ENCODE data around the gene TGFBR1. TPM values are rescaled to one million over a fixed set of nuclear protein-coding genes. Genes with fewer than 3 reads are reported as not detected.

Gene TGFBR1
- polyA plus RNA-seq, 1 experiment = 73.5 TPM

DNA sequence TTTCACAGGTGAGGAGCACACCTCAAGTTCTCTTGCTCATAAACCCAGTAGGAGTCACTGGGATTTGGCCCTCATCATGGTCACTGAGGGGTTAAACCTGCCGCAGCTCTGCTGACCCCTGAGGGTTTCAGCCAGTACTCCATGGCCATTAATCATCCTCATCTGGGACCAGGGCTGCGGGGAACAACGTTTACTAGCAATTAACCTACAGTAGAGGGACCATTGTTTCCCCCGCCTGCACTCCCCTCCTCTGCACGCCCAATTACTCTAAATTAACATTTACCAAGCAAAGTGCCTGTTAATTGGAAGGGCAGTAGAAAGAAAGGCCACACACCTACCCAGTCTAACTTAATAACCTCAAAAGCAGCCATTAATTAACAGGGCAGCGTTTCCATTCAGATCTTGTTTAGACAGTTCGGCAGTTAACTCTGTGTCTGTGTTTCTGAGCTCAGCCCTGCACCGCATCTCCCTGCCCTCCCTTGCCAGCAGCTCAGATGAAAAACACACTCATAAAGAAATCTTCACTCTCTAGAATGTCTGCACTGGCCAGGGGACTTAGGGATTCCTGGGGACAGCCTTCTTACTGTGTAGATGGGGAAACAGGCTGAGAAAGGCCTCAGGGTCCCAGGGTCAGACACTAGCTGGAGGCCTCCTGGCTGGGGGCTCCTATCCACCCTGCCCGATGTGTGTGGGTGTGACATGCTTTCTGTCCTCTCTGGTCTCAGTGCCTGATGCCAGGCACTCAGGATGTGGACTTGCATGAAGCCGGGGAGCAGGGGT lies 65.3 kb downstream of the TGFBR1 start:
- DNase-seq (ENCODE audit: low read depth) = no peak
- CTCF ChIA-PET = interaction anchor here (1.2 to 1.3 kb wide), 2 partner anchors 8 to 14 kb away, joined by 3 to 5 read pairs; no protein-coding TSS in a partner anchor
- peaks cover 9% of the 10 kb centered on the region for H3K27me3 ChIP-seq (ENCODE audit: control insufficient read depth, insufficient read depth, low read length)
- H3K36me3 ChIP-seq (ENCODE audit: control insufficient read depth, insufficient read depth, low read length) = no peaks in the 10 kb centered on the region
- H3K4me3 ChIP-seq (ENCODE audit: low read depth, low read length) = no peak overlapping the region
- POLR2A ChIA-PET = interaction anchor here (0.5 kb wide), 1 partner anchor 1049 kb away, joined by 3 read pairs; no protein-coding TSS in a partner anchor
- TF ChIP-seq, protein P1, sequence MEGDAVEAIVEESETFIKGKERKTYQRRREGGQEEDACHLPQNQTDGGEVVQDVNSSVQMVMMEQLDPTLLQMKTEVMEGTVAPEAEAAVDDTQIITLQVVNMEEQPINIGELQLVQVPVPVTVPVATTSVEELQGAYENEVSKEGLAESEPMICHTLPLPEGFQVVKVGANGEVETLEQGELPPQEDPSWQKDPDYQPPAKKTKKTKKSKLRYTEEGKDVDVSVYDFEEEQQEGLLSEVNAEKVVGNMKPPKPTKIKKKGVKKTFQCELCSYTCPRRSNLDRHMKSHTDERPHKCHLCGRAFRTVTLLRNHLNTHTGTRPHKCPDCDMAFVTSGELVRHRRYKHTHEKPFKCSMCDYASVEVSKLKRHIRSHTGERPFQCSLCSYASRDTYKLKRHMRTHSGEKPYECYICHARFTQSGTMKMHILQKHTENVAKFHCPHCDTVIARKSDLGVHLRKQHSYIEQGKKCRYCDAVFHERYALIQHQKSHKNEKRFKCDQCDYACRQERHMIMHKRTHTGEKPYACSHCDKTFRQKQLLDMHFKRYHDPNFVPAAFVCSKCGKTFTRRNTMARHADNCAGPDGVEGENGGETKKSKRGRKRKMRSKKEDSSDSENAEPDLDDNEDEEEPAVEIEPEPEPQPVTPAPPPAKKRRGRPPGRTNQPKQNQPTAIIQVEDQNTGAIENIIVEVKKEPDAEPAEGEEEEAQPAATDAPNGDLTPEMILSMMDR (IDR thresholded peaks at IDR 0.05; ENCODE audit: insufficient read depth, low read depth, low read length) = 0 out of 2 replicates have a peak, but pooled peaks have one; percentile 2

DNA sequence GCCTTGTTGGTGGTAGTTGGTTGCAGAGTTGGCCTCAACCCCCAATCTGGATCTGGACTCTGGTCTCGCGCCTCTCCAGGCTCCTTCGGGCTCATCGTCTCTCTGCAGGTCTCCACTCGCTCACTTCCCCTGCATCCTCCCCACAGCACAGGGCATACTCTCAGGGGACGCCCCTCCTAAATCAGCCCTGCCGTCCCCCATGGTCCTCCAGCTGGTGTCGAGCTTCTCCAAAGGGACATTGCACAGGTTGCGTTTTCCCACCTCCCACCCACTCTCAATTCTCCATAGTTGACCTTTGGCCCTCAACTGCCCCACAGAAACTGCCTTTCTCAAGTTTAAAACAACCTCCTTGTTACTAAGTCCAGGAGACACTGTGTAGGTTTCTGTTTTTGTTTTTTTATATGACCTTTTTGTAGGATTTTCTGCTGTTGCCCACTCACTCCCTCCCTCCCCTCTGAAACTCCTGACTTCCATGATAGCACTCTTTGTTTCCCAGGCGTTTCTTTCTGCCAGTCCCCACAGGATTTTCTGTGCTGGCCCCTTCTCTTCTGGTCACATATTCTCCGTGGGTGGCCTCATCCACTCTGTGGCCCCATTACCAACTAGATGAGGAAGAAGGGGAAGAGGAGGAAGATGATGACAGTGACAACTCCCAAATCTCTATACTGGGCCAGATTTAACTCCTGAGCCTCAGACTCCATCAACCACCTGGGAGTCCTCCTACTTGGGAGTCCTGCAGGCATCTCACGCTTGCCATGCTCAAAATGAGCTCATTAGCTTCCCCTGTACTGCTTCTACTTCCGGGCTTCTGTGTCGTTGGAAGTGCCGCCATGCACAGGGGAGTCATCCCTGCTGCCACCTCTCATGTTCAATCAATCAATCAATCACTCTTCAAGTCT lies 66.6 kb downstream of the TGFBR1 start:
- H3K36me3 ChIP-seq (ENCODE audit: control insufficient read depth, insufficient read depth, low read length) = no peaks in the 10 kb centered on the region
- no peak overlapping the region for H3K4me3 ChIP-seq (ENCODE audit: low read depth, low read length)
- CTCF ChIA-PET = interaction anchor here (0.6 to 2.8 kb wide), 4 partner anchors 8 to 330 kb away, joined by 3 to 26 read pairs (median 6); no protein-coding TSS in a partner anchor
- DNase-seq (ENCODE audit: low read depth) = no peak
- POLR2A ChIA-PET = no interaction called here
- H3K27me3 ChIP-seq (ENCODE audit: control insufficient read depth, insufficient read depth, low read length) = peaks cover 9% of the 10 kb centered on the region
- TF ChIP-seq, protein P1 (IDR thresholded peaks at IDR 0.05; ENCODE audit: insufficient read depth, low read depth, low read length) = no peak

DNA sequence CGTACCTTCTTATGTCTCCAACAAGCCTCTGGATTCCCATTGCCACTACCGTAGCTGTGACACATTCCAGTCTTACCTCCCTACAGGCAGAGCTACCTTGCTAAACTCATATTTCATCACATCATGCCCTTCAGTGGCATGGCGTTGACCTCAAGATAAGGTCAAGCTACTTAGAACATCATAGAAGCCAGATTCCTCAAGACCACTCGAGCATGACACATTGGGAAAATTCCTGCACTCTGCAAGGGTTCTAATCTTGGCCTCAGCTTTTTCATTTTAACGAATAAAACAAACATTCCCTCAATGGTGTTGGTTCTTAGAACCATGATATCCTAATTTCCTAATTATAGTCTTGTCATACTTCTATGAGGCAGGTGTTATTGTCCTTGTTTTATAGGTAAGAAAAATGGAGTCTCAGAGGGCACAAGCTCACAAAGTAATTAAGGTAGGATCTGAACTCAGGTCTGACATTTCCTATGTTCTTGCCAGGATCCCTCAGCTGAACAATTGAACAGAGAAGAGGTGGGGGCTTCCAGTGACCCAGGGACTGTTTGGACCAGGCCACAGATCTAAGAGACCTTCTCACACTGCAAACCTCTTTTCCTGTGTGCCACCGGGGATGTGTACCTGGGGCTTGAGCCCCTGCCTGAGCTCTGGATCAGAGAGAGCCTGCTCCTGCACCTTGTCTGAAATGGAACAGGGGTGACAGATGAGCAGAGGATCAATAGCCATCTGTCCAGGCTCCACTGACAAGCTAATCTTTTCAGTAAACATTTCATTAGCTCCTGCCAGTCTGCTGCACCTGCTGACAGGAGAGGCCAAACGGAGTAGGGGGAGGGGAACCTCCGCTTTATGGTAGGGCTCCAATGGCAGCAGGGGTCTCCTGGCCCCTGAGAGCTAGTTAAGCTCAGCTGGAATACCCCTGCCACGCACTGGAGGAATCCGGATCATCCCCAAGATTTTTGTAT lies 67.5 kb downstream of the TGFBR1 start:
- CTCF ChIA-PET = interaction anchor here (0.5 to 2.8 kb wide), 7 partner anchors 9 to 1331 kb away, joined by 3 to 26 read pairs (median 4); no protein-coding TSS in a partner anchor
- POLR2A ChIA-PET = no interaction called here

DNA sequence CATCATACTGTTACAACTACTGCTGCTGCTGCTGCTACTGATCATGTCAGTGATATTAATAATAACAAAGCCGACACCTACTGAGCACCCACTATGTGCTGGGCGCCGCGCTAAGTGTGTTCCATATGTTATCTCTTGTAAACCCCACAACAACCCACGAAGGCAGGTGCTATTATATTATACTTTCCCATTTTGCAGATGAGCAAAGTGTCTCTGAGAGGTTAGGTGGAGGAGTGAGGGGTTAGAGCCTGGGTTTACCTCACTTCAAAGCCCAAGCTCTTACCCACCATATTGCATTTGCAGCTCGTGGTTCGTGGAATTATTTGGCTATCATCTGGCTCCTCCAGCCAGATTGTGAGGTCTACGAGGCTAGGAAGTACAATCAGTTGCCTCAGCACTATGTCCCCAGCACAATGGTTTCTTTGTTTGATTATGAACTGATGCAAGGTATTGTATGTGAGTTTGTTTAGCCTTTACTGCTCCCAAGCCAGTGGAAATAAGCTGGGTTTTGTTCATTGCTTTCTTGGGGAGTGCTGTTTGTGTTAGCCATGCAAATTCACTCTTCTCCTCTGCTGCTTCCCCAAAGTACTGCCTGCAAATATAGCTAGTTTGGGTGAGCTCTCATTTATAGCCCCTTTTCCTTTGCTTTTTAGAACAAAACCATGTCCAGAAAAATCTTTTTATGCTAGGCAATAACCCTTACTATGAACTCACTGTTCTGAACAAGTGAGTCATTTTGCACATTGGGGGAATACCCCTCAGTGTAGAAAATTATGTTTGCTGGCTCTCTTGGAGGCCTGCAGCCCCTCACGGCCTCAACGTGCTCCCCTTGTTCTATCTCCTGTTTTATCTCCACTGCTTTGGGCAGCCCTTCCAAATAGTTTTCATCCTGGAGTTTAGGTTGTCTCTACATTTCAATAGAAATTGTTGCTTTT lies 68.9 kb downstream of the TGFBR1 start:
- H3K27me3 ChIP-seq (ENCODE audit: control insufficient read depth, insufficient read depth, low read length) = peaks cover 6% of the 10 kb centered on the region
- no peak for DNase-seq (ENCODE audit: low read depth)
- no peak overlapping the region for H3K4me3 ChIP-seq (ENCODE audit: low read depth, low read length)
- H3K36me3 ChIP-seq (ENCODE audit: control insufficient read depth, insufficient read depth, low read length) = no peaks in the 10 kb centered on the region
- TF ChIP-seq, protein P1 (IDR thresholded peaks at IDR 0.05; ENCODE audit: insufficient read depth, low read depth, low read length) = no peak
- CTCF ChIA-PET = interaction anchor here (0.6 to 2.8 kb wide), 6 partner anchors 9 to 190 kb away, joined by 3 to 26 read pairs (median 7); no protein-coding TSS in a partner anchor
- POLR2A ChIA-PET = interaction anchor here (0.6 kb wide), 1 partner anchor 70 kb away, joined by 3 read pairs; no protein-coding TSS in a partner anchor

More for the DNA sequence above, 67.5 kb downstream of the TGFBR1 start:
- DNase-seq (ENCODE audit: low read depth) = no peak
- Histone ChIP-seq H3K27me3 (ENCODE audit: control insufficient read depth, insufficient read depth, low read length) (peaks cover 9% of the 10 kb centered on the region), H3K36me3 (ENCODE audit: control insufficient read depth, insufficient read depth, low read length) (no peaks in the 10 kb centered on the region), H3K4me3 (ENCODE audit: low read depth, low read length) (no peak overlapping the region)
- TF ChIP-seq, protein P1 (IDR thresholded peaks at IDR 0.05; ENCODE audit: insufficient read depth, low read depth, low read length) = no peak

Data from BJ (cell line).